Activated CD4-positive, alpha-beta T cell treated with anti-CD3 and anti-CD28 coated beads for 1 hour (primary cell): ENCODE data around the gene CNPY1.

Experiments used
- DNase-seq: peaks from one replicate; pipeline ENCODE4 v3.0.0-alpha.2; 2020

The CNPY1 gene

DNA sequence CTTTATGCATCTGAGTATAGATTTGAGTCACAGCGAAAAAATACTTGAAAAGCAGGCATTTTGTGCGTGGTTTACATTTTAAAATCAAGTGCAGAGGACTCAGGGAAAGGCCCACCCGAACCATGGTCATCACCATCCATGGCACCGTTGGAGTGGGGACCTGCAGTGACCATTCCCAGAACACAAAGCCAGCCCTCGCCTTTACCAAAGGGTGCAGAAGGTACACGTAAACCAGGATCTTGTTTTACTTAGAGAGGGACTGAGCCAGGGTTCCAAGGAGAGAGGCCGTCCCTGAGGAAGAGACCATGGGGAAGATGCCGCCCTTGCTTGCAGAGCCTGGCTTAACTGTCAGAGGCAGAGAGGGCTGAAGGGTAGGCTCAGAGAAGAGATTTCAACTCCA is 12.0 kb upstream of the CNPY1 start:
- DNase-seq, result no peak

DNA sequence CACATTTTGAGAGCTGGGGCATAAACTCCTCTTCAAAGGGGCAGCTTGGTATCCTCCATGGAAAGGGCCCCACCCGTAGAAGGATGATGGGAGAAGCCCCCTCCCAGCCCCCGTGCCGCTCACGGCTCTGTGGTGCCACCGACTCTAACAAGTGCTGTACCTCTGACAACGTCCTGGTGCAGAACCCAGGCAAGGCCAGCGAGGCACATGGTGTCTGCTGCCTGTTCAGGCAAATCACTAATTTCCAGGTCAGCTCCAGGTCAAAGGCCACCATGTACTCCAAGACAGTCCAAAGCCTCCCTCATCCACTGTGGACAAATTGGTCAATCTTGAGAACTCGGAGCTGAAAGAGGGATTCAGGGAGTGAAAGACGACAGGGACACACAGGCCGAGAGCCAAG is 11.4 kb upstream of the CNPY1 start:
- DNase-seq, result no peak

DNA sequence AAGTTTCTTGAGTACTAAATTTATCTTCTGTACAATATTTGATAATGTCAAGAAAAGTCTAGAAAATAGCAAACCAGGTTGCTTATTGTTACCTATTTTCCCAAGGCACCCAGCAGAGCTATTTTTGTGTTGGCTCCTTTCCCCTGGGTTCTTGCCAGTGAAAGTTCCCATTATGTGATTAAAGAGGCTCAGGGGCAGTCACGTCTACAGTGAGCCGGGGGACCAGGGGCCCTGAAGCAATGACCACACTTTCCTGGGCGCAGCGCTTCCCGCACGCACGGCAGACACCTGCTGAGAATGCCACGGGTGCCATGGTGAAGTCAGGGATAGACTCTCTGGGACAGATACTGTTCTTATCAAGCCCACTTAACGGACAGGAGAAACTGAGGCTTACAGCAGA is 10.4 kb upstream of the CNPY1 start:
- DNase-seq, result no peak

DNA sequence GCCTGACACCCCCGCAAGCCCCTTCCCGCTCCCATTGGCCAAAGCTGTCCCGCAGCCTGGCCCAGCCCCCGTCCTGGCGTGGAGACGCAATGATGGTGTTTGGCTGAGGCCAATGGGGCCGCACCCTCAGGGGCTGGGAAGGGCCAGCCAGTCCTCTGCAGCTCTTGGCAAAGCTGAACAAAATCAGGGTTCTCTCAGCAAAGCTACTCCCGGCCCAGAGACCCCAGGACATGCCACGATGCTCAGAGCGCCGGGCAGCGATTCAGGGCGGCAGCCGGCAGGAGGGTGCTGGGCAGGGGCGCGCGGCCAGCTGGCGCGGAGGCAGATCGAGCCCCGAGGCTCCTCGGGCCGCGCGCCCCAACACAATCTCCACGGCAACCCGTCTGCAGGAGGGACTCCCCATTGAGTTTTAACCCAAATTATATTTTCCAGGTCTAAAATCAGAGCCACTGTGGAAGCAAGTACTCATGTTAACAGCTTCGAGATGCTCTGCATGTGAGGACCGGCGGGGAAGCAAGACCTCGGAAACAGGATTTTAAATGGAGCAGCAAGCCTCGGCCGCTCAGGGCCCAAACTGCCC is 8.8 kb upstream of the CNPY1 start:
- DNase-seq, result no peak

DNA sequence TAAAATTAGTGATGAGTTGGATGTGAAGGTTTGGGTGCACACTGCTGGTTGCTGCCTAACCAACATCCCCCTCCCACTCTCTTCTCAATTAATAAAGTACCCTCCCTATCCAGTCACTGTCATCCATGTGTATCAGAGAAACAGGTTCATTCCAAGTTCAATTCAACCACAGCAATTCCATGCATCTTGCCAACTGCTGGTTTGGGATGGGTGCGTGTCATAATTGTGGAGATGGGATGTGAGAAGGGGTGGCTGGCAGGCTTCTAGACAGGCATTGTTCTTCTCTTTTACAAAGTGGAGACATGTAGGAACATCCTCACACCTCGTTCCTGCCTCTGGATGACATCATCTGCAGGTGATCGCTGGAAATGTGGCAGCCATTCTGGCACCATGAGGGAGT is 7.5 kb upstream of the CNPY1 start:
- no peak for DNase-seq

DNA sequence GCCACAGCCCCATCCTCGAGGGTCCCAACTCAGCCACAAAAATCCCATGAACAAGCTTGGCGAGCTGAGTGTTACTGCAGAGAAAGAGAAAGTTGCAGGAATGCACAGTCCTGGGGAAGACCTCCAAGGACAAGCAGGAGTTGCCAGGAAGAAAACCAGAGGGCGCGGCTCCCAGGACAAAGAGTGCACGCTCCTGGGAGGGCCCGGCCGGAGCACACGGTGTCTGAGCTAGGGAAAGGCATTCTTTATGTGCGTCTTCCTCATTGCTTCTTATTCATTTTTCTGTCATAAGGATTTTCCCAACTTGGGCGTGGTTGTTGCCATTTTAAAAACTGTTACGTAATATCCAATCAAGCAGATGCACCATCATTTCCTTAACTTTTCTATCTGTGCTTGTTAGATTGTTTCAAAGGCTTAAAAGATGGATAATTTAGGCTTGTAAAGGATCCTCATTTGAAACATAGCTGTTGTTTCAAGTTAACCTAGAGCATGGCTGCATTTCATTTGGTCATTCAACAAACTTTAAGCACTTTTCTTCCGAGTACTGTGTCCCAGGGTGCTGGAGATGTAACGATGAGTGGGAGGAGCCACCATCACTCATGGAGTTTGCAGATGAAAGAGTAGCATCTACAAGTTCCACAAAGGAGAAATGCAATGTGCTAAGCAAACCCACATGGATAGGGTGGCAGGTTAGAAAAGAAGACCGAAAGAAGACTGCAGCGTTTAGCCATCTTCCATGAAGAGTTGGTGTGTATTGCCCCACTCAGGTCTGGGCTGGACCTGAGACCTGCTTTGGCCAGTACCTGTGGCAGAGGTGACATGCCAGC is 5.6 kb upstream of the CNPY1 start:
- DNase-seq, result no peak

DNA sequence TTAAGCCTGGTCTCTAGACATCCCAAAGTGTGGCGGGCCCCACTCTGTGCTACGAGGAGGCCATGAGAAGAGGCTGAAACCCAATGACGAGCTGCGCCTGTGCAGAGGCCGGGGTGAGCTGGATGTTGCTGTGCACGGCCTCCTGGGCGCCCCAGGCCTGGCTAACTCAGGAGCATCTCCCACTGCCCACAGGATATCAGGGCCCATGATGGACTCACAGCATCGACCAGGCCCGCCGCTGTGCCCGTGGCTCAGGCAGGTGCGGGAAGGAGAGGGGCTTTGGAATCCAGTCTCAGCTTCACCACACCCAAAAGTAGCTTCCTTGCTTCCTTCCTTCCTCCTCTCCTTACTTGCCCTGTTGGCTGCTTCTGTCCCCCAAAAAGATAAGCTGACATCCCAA is 4.6 kb upstream of the CNPY1 start:
- DNase-seq, result no peak

DNA sequence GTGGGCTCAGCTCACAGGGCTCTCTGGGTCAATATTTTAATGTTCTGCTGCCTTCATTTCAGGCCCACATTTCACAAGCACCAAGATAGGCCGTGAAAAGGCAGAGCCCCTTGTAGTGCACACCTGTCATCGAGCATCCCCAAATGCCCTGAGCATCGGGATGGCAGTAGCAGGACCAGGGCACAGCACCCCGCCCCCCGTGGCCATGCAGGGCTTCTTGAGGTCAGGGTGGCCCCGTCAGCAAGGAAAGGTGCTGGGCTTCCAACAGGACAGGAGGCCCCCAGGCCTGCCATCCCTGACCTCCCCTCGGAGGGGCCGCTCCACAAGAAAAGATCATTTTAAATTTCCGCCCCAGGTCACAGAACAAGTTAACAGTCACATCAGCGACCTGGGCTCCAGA is 2.9 kb upstream of the CNPY1 start:
- DNase-seq, result no peak

DNA sequence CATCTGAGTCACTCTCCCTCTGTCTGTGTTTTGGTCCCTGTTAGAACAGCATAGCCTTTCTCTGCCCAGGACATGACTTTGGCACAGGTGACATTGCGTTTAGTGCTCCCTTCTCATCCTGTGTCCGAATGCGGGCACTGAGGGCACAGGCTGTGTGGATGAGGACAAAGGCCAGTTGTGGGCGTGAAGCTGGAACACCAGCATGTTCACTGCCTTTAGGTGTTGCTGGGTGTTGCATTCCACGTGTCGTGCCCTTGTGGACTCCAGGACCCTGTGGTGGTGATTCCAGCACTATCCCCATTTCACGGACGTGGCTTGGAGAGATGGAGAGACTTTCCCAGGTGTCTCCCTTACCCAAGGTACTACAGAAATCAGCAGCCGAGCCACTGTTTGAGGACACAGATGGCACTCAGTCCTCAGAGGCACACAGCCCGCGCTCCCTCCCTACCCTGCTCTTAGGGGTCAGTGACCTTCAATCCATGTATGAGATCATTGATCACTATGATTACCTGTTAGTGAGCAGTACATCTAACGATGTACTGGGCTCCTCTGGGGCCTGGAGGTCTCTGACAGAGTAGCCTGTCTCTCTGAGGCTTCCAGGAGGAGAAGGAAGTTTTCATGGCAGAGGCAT is 917 bp upstream of the CNPY1 start:
- DNase-seq, result no peak

DNA sequence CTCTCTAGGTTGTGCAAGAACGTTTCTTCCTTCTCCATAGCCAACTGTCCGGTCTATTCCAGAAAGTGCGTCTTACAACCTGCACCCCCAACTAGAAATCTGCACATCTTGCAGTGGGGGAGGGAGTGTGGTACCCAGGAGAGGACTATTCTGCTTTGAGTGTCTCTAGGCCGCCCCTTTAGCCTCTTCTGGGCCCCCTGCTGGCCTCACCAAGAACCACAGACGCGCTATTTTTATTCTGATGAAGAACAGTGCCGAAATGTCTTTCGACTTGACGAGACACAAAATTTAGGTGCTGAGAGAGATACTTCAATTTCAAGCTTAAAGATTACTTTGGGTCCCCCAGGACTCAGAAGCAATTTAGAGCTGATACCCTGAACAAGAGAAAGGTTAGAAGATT is 1.0 kb downstream of the CNPY1 start:
- no peak for DNase-seq

DNA sequence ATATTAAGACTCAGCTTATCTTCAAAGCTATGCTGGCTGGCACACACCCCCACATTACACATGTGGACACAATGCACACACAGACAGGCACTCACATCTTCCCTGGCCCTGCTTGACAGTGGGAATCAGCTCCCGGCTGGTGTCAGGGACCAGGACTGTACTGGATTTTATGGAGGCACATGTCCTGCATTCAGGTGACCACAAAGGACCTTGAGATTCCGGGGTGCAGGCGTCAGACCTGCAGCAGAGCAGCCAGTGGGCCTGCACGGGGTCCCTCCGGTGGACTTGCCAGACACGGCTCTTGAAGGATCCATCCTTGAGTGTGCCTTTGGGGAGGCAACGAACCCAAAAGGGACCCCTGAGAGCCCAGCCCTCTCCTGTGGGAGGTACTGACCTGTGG is 1.9 kb downstream of the CNPY1 start:
- DNase-seq, result no peak

DNA sequence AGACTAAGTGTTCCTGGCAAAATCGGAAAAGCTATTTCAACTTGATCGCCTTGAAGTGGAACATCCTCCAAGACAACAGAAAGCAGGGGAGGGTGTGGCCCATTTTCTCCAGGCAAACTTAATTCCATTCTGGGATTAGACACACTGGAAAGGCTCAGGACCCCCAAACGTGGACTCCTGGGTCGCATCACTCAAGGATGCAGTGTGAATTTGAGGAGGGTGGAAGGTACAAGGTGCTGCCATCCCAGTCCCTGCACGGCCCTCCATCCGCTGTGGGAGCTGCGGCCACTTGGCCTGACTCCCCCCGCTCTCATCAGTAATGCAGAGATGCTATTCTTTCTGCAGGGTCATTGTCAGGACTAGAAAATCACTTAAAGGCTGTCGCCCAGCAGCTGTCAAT is 2.4 kb downstream of the CNPY1 start:
- DNase-seq, result no peak

DNA sequence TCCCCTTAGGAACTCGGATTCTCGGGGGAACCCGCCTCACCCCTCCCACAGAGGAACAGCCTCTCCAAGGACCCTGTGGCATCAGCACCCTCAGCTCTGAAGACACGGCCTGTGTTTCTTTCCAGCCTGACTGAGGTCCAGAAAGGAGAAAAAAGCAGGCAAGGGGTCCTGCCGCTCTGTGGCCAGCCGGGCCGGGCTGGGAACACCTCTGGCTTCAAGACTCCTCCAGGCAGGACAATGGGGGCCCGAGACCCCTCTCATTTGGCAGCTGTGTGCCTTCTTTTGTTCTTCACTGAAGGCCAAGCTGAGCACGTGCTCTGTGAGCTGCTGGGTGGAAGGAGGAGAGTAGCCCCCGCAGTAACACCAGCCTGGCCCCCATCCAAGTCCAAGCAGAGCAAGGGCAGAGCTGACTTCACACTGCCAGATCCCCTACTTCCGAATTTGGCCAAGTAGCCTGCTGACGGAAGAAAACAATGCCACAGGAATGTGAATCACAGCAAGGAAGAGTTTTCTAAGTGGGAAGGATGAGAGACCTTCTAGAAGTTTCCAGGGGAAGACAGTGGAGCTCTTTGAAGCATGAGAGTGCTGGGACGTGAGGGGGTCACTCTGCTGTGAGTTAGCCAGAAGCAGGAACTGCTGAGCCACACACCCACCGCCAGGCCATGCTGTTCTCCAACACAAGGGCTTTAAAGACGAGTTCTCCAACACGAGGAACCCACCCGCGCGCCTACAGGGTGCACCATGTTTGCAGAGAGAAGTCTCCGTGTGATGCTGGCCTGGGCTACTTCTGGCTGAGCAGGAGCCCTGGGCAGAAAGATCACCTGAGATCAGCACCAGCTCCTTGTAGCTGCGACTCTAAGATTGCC is 3.1 kb downstream of the CNPY1 start:
- no peak for DNase-seq

DNA sequence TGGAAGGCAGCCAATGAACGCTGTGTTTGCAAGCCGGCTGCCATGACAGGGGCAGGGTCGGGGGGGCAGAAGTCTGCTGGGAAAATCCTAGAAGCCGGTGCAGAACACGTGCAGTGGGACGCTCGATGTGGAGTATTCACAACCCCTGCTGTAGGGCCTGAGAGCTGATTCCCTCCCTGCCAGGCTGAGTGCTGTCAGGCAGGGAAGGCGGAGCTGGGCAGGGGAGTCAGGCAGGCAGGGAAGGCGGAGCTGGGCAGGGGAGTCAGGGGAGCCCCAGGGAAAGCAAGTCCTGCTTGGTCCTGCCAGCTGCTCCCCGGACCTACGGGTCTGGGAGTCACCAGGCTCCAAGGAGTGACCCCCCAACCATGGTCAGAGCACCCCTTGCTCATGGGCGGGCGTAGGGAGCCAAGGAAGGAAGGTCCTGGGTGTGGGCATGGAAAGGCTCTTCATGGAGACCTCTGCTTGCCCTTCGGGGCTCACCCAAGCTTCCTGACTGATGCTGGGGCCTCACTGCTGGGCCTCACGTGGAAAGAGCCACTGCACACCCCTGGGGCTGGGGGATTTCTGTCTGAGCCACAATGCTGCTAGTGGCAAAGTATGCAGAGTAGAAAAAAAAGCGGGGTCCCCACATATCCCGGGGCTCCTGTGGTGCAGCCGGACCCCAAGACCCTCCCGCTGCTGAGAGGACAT is 4.2 kb downstream of the CNPY1 start:
- DNase-seq, result no peak

DNA sequence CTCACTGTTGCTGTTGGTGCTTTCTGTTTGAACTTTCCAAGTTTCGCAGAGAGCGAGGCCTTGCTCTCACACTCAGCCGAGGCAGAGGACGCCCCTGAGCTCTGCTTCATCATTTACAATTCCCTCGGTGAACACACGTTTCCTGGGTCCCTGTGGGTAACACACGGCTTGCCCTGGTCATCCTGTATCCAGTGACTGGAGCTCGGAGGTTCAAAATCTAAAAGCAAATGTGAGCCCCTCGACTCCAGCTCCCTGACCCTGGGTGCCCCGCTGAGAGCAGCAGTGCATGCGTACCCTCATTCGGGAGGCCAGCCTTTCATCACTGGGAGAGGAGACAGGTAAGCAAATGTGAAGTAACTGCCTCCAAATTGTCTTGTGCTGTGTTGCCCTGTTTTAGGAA is 5.8 kb downstream of the CNPY1 start:
- DNase-seq, result no peak

DNA sequence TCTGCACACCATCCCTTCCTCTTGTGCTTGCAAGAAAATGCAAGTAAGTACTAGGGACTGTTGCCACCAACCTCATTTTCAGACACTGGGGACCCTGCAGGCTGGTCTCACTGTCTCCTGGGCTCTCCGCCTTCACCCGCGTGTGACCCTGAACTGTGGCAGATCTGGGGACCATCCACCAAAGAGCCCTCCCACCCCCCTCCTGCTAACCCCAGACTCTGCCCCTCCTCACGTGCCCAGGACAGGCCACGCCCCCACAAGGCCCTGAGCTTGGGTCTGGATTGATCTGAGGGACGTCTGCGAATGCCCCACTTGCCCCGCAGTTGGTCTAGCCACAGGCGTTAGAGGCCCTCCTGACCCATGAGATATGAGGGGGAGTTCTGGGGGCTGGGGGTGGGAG is 8.1 kb downstream of the CNPY1 start:
- no peak for DNase-seq

DNA sequence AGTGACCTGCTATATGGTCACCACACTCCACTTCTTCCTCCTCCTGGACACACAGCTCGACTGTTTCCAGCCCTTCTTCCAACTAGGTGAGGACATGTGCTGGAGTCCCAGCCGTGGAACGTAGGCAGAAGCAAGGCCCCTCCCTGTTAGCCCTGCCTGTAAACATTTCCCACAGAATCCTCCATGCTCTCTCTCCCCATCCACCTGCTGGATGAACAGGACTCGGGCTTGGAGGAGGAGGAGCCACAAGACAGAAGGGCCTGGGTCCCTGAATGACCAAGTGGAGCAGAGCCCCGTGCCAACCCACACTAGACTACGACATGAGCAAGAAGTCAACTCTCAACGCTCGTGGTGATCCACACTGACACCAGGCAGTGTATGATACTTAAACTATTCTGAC is 9.9 kb downstream of the CNPY1 start:
- DNase-seq, result no peak

DNA sequence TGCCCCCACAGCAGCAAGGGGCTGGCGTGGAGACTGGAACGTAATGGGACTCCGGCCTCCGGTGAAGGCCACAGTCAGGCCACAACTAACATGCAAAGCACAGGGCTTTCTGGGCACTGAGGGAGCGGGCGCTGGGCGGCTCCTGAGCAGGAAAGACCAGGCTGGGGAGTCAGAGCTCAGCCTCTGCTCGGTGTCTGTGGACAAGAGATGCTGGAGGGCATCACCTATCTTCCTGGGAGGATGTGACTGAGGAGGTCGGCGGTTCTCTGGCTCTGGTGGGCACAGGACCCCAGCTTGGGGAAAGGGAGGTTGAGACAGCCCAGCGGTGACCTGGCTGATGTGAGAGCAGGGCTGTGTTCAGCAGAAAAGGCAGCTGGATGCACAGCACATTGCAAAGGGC is 11.7 kb downstream of the CNPY1 start:
- no peak for DNase-seq

DNA sequence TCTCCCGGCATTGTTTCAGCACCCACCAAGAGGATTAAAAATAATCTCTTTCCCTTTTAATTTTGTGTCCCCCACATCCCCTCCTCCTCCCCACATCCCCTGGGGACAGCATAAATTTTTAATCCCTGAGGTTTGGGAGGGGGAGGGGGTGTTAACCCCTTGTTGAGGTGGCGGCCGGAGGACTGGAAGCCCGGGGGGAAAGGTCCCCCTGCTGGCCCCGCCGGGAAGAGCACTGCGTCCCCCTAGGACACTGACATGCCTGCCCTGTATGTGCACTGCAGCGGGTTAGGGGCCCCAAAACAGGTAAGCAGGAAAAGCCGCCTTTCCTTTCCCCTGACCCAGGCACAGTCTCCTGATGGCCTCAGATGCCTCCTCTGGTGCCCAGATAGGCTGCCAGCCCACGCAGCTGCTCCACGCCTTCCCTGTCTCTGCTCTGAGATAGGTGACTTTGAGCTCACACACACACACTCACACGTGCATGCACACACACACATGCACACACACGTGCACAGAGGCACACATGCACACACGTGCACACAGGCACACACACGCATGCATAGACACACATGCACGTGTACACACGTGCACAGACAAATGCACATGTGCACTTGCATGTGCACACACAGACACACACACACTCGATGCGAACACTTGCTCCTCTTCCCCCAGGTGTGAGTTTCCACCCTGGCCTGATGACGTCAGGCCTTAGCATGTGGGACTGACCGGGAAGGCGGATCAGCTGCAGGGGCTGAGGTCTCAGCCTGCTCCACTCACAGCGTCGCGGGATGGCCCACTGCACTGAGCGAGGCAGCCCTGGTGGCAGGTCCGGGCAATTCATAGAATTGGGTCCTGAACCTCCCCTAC is 12.3 kb downstream of the CNPY1 start:
- no peak for DNase-seq

DNA sequence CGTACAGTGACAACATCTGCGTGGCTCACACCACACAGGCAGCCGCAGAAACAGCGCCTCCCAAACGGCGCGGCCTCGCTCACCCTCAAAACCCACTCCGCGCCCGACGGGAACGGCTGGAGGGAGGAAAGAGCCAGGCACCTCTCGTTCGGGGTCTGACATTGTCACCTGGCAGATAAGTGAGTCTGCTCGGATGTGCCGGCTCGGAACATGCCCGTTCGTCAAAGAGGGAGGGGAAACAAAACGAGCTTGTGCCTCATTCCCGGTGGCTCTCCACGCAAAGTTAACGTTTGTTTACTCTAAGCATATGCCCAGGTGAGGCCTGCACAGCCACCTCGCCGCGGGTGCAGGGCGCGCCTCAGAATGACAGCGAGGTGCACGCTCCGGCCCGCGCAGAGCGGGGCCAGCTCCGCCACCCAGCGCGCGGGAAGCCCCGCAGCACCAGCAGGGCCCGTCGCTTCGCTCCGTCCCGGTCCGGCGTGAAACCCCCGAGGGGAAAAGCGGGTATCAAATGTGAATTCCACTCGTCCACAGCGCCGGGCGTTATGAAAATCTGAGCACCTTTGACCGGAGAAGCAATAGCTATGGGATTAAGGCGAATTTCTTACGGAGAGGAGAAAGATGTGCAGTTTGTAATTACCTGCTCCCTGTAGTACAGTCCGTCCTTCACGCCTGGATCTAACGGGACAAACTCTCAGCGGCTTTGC is 13.1 kb downstream of the CNPY1 start:
- no peak for DNase-seq

DNA sequence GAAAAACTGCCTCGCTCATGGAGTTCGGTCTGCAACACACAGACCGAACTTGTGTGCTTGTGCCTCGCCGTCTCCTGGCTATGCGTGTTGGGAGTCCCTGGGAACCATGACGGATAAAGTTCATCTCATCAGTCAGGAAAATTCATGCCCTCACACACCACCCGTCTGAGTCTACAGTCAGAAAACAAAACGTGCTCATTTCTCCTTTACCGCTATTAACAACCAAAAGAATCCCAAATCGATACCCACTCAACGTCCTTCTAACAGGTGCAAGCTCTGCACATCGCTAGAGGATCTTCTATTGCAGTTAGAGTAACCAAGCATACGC is 13.6 kb downstream of the CNPY1 start:
- no peak for DNase-seq
